Natural killer cell (primary cell): ENCODE results near the gene SSUH2. TPM values are rescaled to one million over a fixed set of nuclear protein-coding genes. Genes with fewer than 3 reads are reported as not detected.

ENCODE experiments used
- ATAC-seq, 3 donors: fragments of 150-1000 bp in 2 of 3; fragments of 200-7000 bp in 1 of 3; cut with Tn5 transposase; 1 replicate in 1 of 3; 2 replicates in 2 of 3; pipeline ENCODE4 v1.10.0; 2021; ENCODE audit warnings: mild to moderate bottlenecking in 2 of 3, moderate library complexity in 2 of 3
- DNase-seq, 2 donors: peaks; one replicate each; pipeline versions ENCODE4 v3.0.0 to v3.0.0-alpha.2; 2013 to 2021; ENCODE audit warnings: mixed read lengths in 1 of 2
- H3K27ac ChIP-seq: one replicate; pipeline ENCODE4 v1.5.1; 2013; ENCODE audit warnings: mild to moderate bottlenecking, low read length
- H3K27me3 ChIP-seq: one replicate; pipeline ENCODE4 v1.6.1; 2013; ENCODE audit warnings: low read length; ENCODE audit not compliant: control insufficient read depth, insufficient read depth
- H3K36me3 ChIP-seq: one replicate; pipeline ENCODE4 v1.6.1; 2013; ENCODE audit warnings: low read length; ENCODE audit not compliant: control insufficient read depth, insufficient read depth
- H3K4me1 ChIP-seq: one replicate; pipeline ENCODE4 v1.6.1; 2013; ENCODE audit warnings: low read length; ENCODE audit not compliant: control insufficient read depth, insufficient read depth
- H3K4me3 ChIP-seq: one replicate; pipeline ENCODE4 v1.5.1; 2013; ENCODE audit warnings: low read length
- H3K9me3 ChIP-seq: one replicate; pipeline ENCODE4 v1.6.1; 2013; ENCODE audit warnings: low read length; ENCODE audit not compliant: control insufficient read depth, insufficient read depth
- H3K27ac Mint-ChIP-seq, 2 donors: one replicate each; pipeline ENCODE4 v1.8.0; 2022; ENCODE audit warnings: mild to moderate bottlenecking in 2 of 2, mixed read lengths in 2 of 2, moderate library complexity in 1 of 2
- H3K27me3 Mint-ChIP-seq, 2 donors: one replicate each; pipeline ENCODE4 v1.8.0; 2022; ENCODE audit warnings: low read depth in 2 of 2, mixed read lengths in 2 of 2
- H3K36me3 Mint-ChIP-seq: one replicate; pipeline ENCODE4 v1.8.0; 2022; ENCODE audit warnings: mixed read lengths
- H3K4me1 Mint-ChIP-seq, 2 donors: one replicate each; pipeline ENCODE4 v1.8.0; 2022; ENCODE audit warnings: mixed read lengths in 2 of 2
- H3K4me3 Mint-ChIP-seq: one replicate; pipeline ENCODE4 v1.8.0; 2022; ENCODE audit warnings: mild to moderate bottlenecking, moderate library complexity, mixed read lengths
- H3K9me3 Mint-ChIP-seq, 2 donors: one replicate each; pipeline ENCODE4 v1.8.0; 2022; ENCODE audit warnings: mixed read lengths in 2 of 2
- WGBS: methylation state at CpG from one replicate; pipeline ENCODE4 v1.1.7; 2013; ENCODE audit warnings: missing lambda C conversion rate; ENCODE audit not compliant: insufficient coverage; 5-methylcytosine and 5-hydroxymethylcytosine counted together
- intact Hi-C: fragments of 100-400 bp; cut with micrococcal nuclease; formaldehyde crosslinking; loops from one replicate; pipeline ENCODE4 v1.14.2; 2022
- total RNA-seq, 4 donors: library from RNA; stranded (reverse); fragments of 120-200 nt in 1 of 4; gene quantifications; one replicate each; pipeline versions ENCODE4 v1.2.3 to v1.2.4, GENCODE V29; 2013 to 2022
- TF ChIP-seq, protein P1 (sequence below): fragments of 200-600 bp; IDR thresholded peaks from one replicate; pipeline ENCODE4 v1.8.0; 2022; ENCODE audit warnings: antibody characterized with exemption

Gene SSUH2
- total RNA-seq, 3 donors from 2014 or later (not counting 1 experiment from before 2014, with no cell fraction given): not detected

DNA sequence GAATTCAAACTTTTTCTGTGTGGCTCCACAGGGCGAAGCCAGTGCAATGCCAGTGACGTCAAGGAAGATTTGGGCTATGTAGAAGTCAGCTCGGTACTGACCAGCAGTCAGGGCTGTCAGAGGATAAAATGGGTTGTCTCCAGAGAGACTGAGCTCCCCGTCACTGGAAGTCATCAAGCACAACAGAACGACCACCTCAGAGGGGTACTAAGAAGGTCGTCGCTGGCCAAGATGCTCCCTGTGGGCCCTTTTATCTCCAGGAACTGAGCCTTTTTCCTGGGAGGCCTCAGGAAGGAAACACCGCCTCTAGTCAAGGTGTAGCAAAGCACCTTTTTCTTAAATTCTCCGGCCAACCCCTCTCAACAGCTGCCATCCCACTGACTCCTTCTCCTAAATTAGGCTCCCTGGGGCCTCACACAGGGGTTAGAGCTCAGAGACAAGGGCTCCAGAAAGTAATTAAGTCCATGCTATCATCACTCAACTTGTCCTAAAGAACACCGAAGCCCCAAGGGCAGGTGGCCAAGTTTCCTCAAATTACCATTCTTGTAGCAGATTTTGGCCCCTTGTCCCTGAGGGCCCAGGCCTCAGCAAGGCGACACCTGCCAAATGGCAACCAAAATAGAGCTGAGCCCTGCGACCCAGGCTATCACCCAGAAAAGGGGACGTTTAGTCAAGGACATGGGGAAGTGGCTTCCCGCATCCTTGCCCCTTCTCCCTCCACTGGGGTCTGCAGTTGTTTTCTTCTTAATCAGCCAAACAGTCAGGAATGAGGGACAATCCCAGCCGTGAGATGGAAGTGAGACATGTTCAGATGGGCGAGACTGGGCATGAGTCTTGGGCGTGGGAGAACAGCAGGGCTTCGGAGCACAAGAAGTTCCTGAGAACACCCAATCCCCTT is 48.0 kb downstream of the SSUH2 start:
- Mint-ChIP-seq H3K27ac (no peak overlapping the region), H3K4me1 (no peaks in the 10 kb centered on the region), H3K4me3 (no peak overlapping the region), H3K9me3 (no peaks in the 10 kb centered on the region), H3K36me3 (no peaks in the 10 kb centered on the region), H3K27me3 (peaks cover 0 to 3% of the 10 kb centered on the region in 2 donors)
- H3K36me3 ChIP-seq: no peaks in the 10 kb centered on the region
- no peaks in the 10 kb centered on the region for H3K4me1 ChIP-seq
- no peak overlapping the region for H3K27ac ChIP-seq
- ATAC-seq: no peak
- TF ChIP-seq, protein P1, sequence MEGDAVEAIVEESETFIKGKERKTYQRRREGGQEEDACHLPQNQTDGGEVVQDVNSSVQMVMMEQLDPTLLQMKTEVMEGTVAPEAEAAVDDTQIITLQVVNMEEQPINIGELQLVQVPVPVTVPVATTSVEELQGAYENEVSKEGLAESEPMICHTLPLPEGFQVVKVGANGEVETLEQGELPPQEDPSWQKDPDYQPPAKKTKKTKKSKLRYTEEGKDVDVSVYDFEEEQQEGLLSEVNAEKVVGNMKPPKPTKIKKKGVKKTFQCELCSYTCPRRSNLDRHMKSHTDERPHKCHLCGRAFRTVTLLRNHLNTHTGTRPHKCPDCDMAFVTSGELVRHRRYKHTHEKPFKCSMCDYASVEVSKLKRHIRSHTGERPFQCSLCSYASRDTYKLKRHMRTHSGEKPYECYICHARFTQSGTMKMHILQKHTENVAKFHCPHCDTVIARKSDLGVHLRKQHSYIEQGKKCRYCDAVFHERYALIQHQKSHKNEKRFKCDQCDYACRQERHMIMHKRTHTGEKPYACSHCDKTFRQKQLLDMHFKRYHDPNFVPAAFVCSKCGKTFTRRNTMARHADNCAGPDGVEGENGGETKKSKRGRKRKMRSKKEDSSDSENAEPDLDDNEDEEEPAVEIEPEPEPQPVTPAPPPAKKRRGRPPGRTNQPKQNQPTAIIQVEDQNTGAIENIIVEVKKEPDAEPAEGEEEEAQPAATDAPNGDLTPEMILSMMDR: no peak
- H3K9me3 ChIP-seq: no peaks in the 10 kb centered on the region
- H3K4me3 ChIP-seq: no peak overlapping the region
- no peaks in the 10 kb centered on the region for H3K27me3 ChIP-seq
- 87% methylated on average over 18 of the region's 18 CpGs for WGBS
- intact Hi-C loops: no loop called here
- no peak for DNase-seq

DNA sequence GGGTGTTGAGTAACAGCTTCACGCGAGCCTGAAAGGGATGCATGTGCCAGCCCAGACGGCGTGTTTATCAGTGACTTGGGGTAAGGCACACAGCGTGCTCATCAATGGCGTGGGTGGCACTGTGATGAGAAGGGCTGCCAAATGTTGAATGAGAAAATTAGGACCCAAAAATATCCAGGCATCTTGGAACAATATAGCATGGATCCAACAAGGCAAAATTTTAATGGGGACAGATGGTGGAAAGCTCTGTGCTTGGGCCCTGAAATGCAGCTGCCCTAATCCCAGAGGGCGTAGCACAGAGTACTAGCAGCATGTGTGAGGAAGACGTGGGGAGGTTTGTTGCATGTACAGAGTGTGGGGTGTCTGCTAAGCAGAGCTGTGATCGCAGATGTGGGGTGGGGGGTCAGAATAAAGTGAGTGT is 48.9 kb downstream of the SSUH2 start:
- TF ChIP-seq, protein P1: no peak
- no peak for ATAC-seq
- intact Hi-C loops: no loop called here
- no peak overlapping the region for H3K4me3 Mint-ChIP-seq
- H3K9me3 ChIP-seq: no peaks in the 10 kb centered on the region
- H3K27ac ChIP-seq: no peak overlapping the region
- no peaks in the 10 kb centered on the region for H3K27me3 ChIP-seq
- no peak for DNase-seq
- no peaks in the 10 kb centered on the region for H3K36me3 Mint-ChIP-seq
- H3K4me1 Mint-ChIP-seq: no peaks in the 10 kb centered on the region
- WGBS: 92% methylated on average over 9 of the region's 9 CpGs
- peaks cover 0 to 3% of the 10 kb centered on the region in 2 donors for H3K27me3 Mint-ChIP-seq
- H3K36me3 ChIP-seq: no peaks in the 10 kb centered on the region
- H3K4me1 ChIP-seq: no peaks in the 10 kb centered on the region
- H3K9me3 Mint-ChIP-seq: no peaks in the 10 kb centered on the region
- H3K27ac Mint-ChIP-seq: no peak overlapping the region
- no peak overlapping the region for H3K4me3 ChIP-seq

DNA sequence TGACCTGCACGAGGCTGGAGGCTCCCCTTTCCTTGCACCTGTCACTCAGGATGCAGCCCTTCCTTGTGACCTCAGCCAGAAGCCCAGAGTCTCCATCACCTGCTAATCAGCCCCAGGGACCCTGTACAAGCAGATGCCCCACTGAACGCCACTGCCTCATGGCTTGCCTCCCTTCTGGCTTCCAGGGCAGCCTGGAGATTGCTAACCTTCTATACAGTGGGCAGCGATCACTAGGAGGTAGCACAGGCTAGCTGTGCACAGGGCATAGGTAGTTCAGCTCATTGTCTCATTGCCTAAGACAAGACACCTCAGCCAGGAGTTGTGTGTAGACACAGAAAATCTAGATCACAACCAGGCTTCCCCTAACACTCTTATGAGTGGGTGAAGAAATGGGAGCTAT is 49.3 kb downstream of the SSUH2 start:
- H3K27ac ChIP-seq: no peak overlapping the region
- ATAC-seq (no peak), DNase-seq (no peak)
- H3K9me3 ChIP-seq: no peaks in the 10 kb centered on the region
- Mint-ChIP-seq H3K9me3 (no peaks in the 10 kb centered on the region), H3K4me1 (no peaks in the 10 kb centered on the region), H3K27me3 (peaks cover 0 to 3% of the 10 kb centered on the region in 2 donors), H3K4me3 (no peak overlapping the region), H3K27ac (no peak overlapping the region), H3K36me3 (no peaks in the 10 kb centered on the region)
- TF ChIP-seq, protein P1: no peak
- no peaks in the 10 kb centered on the region for H3K27me3 ChIP-seq
- no peaks in the 10 kb centered on the region for H3K4me1 ChIP-seq
- intact Hi-C loops: no loop called here
- no peak overlapping the region for H3K4me3 ChIP-seq
- no peaks in the 10 kb centered on the region for H3K36me3 ChIP-seq
- 60% methylated on average over 3 of the region's 3 CpGs for WGBS
